NCI-H2227 (cell line): ENCODE data around the gene TECTA.
"Not testable (repeated sequence)": the region's sequence is repeated elsewhere in the genome, so short reads cannot be mapped to it uniquely, and the experiment has no call there.

Experiments
- DNase-seq: peaks from one replicate; lab custom pipeline; 2025; ENCODE audit not compliant: unreplicated experiment; lab: John Stamatoyannopoulos, UW

TECTA gene

DNA sequence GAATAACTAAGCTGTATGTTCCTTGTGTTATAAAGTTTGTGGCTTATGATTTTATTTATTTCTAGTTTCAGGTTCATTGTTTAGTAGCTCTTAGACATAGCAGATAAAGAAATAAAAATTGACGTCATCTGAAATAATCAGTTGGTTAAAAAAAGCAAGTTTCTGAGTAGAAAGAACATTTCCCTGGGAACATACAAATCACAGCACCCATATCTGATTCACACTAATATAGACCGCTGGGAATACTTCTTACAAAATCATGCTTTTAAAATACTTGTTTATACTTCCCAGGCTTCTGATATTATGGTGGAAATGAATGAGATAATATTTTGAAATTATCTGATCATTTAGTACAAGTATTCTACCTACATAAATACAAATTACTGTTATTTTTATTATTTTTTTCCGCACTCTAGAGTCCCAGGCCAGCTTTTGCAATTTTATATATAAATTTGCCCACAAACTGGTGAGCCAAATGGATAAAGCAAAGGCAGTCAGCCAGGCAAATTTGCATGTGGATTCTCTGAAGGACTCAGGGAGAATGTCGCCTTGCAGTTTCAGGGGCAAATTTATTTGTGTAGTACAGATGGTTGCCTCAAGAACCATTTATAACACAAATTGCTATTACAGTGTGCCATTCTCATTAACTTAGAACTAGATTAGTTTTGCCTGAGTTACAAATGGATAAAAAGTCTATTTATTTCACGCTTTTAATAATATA is 128.6 kb downstream of the TECTA start:
- no peak for DNase-seq

DNA sequence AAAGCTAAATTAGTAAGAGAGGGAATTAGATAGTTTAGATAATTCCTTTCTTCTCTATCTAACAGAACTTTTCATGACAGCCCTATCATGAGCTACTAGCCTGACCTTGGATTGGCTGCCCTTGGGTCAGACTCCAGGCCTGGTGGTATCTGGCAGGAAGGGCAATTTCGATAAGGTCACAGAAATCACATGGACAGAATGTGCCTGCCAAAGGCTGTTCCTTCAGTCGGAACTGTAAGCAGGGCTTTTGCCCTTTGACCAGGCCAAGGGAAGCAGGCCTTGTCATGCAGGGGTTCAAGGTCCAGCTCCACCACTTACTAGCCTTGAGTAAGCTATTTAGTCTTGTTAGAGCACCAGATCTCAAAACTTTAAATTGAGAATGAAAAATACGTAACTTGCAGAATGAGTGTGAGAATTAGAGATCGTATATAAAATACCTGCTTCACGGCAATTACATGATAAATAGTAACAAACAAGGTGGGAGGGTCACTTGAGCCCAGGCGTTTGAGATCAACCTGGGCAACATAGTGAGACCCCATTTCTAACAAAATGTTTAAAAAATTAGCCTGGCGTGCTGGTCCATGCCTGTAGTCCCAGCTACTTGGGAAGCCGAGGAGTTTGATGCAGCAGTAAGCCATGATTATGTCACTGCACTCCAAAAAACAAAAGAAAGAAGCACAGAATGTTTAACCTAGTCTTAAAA is 130.7 kb downstream of the TECTA start:
- DNase-seq: no peak

DNA sequence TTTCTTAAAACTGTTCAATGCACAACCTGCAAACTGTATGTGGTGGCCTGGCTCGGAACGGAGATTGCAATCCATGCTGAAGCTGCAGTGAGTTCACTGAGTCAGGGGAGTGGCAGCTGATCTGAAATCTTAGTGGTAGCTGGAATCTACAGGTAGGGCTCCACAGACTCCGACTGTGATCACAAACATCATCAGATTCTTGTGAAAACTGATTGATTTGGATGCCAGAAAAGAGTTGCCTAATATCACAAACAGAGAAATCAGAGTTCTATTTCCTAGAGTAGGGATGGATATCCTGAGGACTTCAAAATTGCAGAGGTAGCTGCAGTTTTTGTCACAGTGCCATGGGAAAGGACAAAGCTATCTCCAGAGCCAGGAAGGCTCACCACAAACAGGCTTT is 134.0 kb downstream of the TECTA start:
- DNase-seq: no peak

DNA sequence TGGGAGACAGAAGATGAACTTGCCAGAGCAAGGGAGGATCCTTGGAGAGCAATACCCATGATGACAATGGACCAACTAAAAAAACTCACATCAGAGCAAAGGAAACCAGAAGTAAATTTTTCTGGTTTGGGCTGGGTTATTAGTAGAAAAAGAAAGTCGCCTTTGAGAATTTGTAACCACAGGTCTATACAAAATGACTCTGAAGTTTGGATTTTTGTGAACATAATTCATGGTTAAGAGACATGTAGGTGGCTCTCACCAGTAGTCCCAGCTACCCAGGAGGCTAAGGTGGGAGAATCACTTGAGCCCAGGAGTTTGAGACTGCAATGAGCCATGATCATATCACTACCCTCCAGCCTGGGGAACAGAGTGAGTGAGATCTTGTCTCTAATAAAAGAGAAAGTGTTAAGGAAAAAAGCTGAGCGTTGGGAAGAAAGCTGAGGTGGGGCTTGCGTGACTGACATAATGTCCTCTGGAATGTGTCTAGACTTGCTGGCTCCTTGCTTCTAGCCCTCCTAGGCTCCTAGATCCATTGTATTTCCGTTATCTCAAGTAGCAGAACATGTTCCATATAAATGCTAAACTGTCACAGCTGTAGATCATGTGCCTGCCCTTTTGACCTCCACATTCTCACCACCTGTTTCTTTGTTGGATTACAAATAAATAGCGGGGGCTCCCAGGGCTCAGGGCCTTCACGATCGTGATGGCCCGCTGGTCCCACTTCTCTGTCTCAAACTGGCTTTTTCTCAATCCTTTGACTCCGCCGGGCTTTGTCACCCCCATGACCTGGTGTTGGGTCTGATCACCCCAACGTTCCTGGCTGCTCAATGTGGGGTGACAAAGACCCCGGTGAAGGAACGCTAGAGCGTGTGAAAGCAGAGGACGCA is 135.3 kb downstream of the TECTA start:
- no peak for DNase-seq

DNA sequence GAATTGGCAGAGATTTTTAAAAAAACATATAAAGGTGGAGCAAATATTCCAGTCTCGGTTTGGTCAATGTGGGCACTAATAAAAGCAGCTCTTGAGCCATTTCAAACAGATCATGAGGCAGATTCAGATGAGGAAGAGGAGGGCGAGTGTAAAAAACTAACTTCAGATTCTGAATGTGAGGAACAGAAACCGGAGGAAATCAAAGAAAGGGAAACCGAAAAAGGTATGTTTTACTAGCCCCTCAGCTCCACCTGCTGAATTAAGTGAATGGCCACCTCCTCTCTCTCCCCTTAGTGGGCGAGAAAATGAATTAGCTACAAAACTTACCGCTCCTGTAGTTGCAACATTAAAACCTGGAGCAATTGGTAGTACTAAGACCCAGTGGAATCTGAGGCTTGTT is 136.2 kb downstream of the TECTA start:
- not testable (repeated sequence) for DNase-seq

DNA sequence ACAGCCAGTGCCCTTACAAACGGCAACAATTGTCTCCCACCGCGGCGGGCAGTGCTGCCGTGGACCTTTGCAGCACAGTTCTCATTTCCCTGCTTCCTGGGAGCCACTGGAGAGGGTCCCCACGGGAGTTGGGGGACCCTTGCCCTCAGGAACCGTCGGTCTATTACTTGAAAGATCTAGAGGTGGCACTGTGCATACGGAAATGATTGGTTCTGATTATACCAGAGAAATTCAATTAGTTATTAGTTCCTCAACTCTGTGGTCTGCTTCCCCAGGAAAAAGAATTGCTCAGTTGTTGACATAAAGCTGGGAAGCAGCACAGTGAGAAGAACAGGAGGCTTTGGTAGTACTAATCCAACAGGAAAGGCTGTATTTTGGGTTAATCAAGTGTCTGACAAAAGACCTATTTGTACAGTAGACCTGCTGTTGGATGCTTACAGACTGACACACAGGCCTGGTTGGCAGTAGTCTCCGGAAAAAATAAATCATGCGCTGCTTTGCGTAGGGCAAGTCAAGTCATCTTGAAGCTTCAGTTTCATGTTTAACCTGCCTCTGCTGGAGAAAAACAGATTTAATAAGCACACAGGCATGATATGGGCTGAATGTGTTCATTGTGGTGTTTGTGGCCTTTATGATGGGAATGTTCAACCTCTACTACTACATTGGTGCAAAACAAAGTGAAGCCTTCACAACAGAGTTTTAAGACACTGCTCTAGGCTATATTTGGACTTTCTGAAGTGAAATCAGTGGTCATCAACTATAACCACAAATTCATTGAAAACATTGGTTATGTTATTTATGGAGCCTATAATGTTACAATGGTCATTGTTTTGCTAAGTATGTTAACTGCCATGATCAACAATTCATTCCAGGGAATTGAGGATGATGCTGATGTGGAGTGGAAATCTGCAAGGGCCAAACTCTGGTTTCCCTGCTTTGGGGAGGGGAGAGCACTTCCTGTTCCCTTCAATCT is 136.9 kb downstream of the TECTA start:
- DNase-seq: no peak

DNA sequence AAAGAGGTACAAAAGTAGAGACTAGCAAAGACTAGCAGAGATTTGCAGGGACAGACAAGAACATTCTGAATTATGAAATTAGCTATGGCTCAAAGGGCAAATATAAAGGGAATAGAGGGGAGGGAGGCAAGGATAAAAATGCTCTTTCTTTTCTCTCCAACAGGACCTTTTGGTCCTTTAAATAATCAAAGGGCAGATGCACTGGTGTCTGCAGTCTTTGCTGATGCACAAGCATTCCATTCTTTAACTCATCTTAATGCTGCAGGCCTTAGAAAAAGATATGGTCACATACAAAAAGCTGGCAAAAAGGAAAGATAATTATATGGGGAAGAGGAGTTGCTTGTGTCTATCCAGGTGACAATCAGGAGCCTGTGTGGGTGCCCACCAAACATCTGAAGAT is 137.9 kb downstream of the TECTA start:
- no peak for DNase-seq

DNA sequence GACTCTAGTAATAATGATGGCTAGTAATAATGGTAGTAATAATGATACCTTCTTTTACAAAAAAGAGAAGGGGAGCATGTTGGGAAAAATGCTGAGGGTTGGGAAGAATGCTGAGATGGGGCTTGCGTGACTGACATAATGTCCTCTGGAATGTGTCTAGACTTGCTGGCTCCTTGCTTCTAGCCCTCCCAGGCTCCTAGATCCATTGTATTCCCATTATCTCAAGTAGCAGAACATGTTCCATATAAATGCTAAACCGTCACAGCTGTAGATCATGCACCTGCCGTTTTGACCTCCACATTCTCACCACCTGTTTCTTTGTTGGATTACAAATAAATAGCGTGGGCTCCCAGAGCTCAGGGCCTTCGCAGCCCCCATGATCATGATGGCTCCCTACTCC is 139.0 kb downstream of the TECTA start:
- DNase-seq: not testable (repeated sequence)

DNA sequence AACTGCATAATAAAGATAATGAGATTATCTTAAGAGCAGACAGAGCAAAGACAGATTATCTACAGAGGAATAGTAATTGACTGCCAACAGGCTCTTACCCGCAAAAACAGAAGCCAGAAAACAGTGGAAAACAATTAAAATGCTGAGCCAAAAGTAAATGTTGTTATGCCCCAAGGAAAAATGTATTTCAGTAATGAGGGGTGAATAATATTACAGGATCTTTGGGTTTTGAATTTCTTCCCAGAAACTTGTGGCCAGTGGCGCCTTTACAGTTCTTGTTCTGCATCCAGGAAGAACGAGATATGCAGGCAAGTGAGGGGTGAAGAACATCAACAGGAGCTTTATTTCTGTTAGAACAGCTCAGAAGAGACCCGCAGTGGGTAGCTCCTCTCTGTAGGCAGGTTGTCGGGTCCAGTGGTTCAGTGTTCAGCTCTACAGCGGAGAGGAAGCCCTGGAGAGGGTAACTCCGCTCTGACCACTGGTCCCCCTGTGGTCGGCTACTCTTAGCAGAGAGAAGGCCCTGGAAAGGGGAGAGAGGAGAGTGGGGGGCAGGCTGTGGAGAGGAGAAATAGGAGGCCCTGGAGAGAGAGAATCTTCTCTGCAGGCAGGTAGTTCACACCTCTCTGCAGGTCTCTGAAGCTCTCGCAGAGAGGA is 139.7 kb downstream of the TECTA start:
- no peak for DNase-seq
